ENCODE results near the gene ZNF445.

DNA sequence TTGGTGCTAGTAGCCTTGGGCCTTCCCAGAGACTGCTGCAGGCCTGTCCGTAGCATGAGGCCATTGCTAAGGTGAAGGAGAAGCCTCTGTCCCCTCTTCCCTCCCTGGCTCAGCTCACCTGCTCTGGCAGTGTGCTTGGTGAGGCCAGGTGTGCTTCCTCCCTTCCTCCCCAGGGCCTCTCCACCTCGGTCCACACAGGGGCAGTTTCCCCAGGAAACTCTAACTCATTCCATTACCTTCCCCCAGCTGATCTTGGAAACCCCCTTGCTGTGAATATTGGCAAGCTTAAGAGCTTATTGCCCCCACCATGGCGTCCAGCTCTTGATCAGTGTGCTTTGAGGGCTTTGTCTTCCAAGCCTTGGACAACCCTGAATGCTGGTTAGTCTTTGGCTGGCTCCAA lies 52.7 kb downstream of the ZNF445 start:
- TF ChIP-seq, protein P1, sequence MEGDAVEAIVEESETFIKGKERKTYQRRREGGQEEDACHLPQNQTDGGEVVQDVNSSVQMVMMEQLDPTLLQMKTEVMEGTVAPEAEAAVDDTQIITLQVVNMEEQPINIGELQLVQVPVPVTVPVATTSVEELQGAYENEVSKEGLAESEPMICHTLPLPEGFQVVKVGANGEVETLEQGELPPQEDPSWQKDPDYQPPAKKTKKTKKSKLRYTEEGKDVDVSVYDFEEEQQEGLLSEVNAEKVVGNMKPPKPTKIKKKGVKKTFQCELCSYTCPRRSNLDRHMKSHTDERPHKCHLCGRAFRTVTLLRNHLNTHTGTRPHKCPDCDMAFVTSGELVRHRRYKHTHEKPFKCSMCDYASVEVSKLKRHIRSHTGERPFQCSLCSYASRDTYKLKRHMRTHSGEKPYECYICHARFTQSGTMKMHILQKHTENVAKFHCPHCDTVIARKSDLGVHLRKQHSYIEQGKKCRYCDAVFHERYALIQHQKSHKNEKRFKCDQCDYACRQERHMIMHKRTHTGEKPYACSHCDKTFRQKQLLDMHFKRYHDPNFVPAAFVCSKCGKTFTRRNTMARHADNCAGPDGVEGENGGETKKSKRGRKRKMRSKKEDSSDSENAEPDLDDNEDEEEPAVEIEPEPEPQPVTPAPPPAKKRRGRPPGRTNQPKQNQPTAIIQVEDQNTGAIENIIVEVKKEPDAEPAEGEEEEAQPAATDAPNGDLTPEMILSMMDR (conservative IDR thresholded peaks at IDR 0.05; ENCODE audit: low read length), result no peak
- TF ChIP-seq EZH2phosphoT487 (IDR thresholded peaks at IDR 0.05; ENCODE audit: borderline replicate concordance), result no peak
